PC-3 (cell line): Measurements from ENCODE around the gene CAMK2B. TPM values are rescaled to one million over a fixed set of nuclear protein-coding genes. Genes with fewer than 3 reads are reported as not detected.

ENCODE experiments used
- ATAC-seq: fragments of 200-7000 bp; cut with Tn5 transposase; 2 replicates; pipeline ENCODE4 v1.9.1; 2020; ENCODE audit warnings: mild to moderate bottlenecking, moderate library complexity
- BruUV-seq: library from RNA; stranded (reverse); fragments of 400-500 nt; replicated peaks from 2 replicates; lab custom pipeline; 2021; lab: Mats Ljungman, UMichigan
- CTCF ChIA-PET: fragments of 300-600 bp; sonication (Branson Sonifier 250); formaldehyde crosslinking; loops from one replicate; lab custom pipeline; 2022; ENCODE audit warnings: antibody characterized with exemption; lab: Charles Lee
- POLR2A ChIA-PET: fragments of 300-600 bp; sonication (Branson Sonifier 250); formaldehyde crosslinking; loops from one replicate; lab custom pipeline; 2022; ENCODE audit warnings: antibody characterized with exemption; ENCODE audit not compliant: unreplicated experiment; lab: Charles Lee
- DNase-seq: peaks from one replicate; pipeline ENCODE4 v3.0.0-alpha.2; 2015
- H2AFZ ChIP-seq: fragments of 300-600 bp; sonication (generic); 2 replicates; pipeline ENCODE4 v1.6.0; 2016; ENCODE audit warnings: antibody characterized with exemption, low read length
- H3F3A ChIP-seq: fragments of 300-600 bp; sonication (generic); one replicate; pipeline ENCODE4 v1.6.0; 2017; ENCODE audit warnings: antibody characterized with exemption, low read length, control low read depth, mild to moderate bottlenecking; ENCODE audit not compliant: unreplicated experiment
- H3K27ac ChIP-seq: fragments of 300-600 bp; sonication (generic); 2 replicates; pipeline ENCODE4 v1.5.1; 2016; ENCODE audit warnings: mild to moderate bottlenecking, low read length
- H3K27me3 ChIP-seq: fragments of 300-600 bp; sonication (generic); 2 replicates; pipeline ENCODE4 v1.6.1; 2016; ENCODE audit warnings: low read length, mixed read lengths
- H3K36me3 ChIP-seq: fragments of 300-600 bp; sonication (generic); 2 replicates; pipeline ENCODE4 v1.6.1; 2016; ENCODE audit warnings: low read depth, mixed run types, low read length, mixed read lengths
- H3K4me1 ChIP-seq: fragments of 300-600 bp; sonication (generic); 2 replicates; pipeline ENCODE4 v1.5.1; 2016; ENCODE audit warnings: low read length; ENCODE audit not compliant: insufficient read depth
- H3K4me2 ChIP-seq: fragments of 300-600 bp; sonication (generic); 2 replicates; pipeline ENCODE4 v1.6.0; 2016; ENCODE audit warnings: low read length
- H3K4me3 ChIP-seq: fragments of 300-600 bp; sonication (generic); 2 replicates; pipeline ENCODE4 v1.5.1; 2016; ENCODE audit warnings: mild to moderate bottlenecking, low read length, mixed read lengths
- H3K79me2 ChIP-seq: fragments of 300-600 bp; sonication (generic); 2 replicates; pipeline ENCODE4 v1.6.1; 2017; ENCODE audit warnings: low read length, mixed read lengths
- H3K9ac ChIP-seq: fragments of 300-600 bp; sonication (generic); 2 replicates; pipeline ENCODE4 v1.6.0; 2016; ENCODE audit warnings: mild to moderate bottlenecking, low read length
- H3K9me2 ChIP-seq: fragments of 300-600 bp; sonication (generic); replicated peaks from 2 replicates; pipeline ENCODE4 v1.6.1; 2016; ENCODE audit warnings: mixed run types, low read length, mixed read lengths
- H3K9me3 ChIP-seq: fragments of 300-600 bp; sonication (generic); 2 replicates; pipeline ENCODE4 v1.6.1; 2016; ENCODE audit warnings: low read length, mixed read lengths
- H4K20me1 ChIP-seq: fragments of 300-600 bp; sonication (generic); 2 replicates; pipeline ENCODE4 v1.6.1; 2016; ENCODE audit warnings: low read length, mixed read lengths
- EZH2 ChIP-seq: fragments of 300-600 bp; sonication (generic); IDR thresholded peaks from one replicate; pipeline ENCODE4 v1.6.1; 2017; ENCODE audit warnings: antibody characterized with exemption, mild to moderate bottlenecking, low read length; ENCODE audit not compliant: unreplicated experiment
- EZH2phosphoT487 ChIP-seq: fragments of 300-600 bp; sonication (generic); IDR thresholded peaks from 2 replicates; pipeline ENCODE4 v1.6.1; 2018; ENCODE audit warnings: mild to moderate bottlenecking, antibody characterized with exemption, low read length, borderline replicate concordance
- intact Hi-C: fragments of 100-400 bp; cut with micrococcal nuclease; formaldehyde crosslinking; loops from 2 replicates; pipeline ENCODE4 v1.9.0; 2023
- total RNA-seq: library from RNA; depleted of rRNA; stranded (reverse); fragments of >200 nt; gene quantifications from 2 replicates; pipeline ENCODE4 v1.2.3, GENCODE V29; 2014
- TF ChIP-seq, protein P1 (sequence below): fragments of 300-600 bp; sonication (generic); conservative IDR thresholded peaks from 2 replicates; pipeline ENCODE4 v1.5.1; 2017; ENCODE audit warnings: antibody characterized with exemption, low read depth, mild to moderate bottlenecking, low read length

CAMK2B gene
- total RNA-seq, 1 experiment from 2014 or later = 1.2 TPM

DNA sequence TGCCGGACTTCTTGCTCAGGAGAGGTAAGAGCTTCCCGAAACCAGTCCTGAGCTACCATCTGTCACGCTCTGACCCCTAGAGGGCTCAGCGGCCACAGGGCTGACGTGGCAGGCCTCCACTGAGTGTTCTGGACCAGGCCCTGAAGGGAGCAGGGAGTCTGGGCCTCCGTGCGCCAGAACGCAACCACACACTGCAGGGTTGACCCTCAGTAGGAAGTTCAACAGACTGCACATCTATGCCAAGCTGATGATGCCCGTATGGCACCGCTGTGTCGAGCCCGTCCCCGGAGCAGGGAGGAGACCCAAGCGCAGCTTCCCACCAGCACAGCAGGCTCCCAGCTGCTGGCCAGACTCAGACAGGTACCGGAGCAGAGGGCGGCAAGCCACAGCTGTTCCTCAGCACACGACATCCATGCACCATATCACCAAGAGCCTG lies 39.2 kb downstream of the CAMK2B start:
- no peaks in the 10 kb centered on the region for H3K9me2 ChIP-seq
- H3K79me2 ChIP-seq = no peaks in the 10 kb centered on the region
- no peaks in the 10 kb centered on the region for H3F3A ChIP-seq
- no peak for ATAC-seq
- no peaks in the 10 kb centered on the region for H3K36me3 ChIP-seq
- no peak overlapping the region for H3K4me2 ChIP-seq
- no TSS peak for BruUV-seq
- H3K4me1 ChIP-seq = no peaks in the 10 kb centered on the region
- H4K20me1 ChIP-seq = no peaks in the 10 kb centered on the region
- H3K9ac ChIP-seq = no peak overlapping the region
- no peak overlapping the region for H2AFZ ChIP-seq
- ChIA-PET POLR2A (no interaction called here), CTCF (interaction anchor here (0.6 kb wide), 1 partner anchor 46 kb away, joined by 3 read pairs; no protein-coding TSS in a partner anchor)
- H3K27me3 ChIP-seq = no peaks in the 10 kb centered on the region
- no peak for TF ChIP-seq EZH2phosphoT487
- TF ChIP-seq, protein P1, sequence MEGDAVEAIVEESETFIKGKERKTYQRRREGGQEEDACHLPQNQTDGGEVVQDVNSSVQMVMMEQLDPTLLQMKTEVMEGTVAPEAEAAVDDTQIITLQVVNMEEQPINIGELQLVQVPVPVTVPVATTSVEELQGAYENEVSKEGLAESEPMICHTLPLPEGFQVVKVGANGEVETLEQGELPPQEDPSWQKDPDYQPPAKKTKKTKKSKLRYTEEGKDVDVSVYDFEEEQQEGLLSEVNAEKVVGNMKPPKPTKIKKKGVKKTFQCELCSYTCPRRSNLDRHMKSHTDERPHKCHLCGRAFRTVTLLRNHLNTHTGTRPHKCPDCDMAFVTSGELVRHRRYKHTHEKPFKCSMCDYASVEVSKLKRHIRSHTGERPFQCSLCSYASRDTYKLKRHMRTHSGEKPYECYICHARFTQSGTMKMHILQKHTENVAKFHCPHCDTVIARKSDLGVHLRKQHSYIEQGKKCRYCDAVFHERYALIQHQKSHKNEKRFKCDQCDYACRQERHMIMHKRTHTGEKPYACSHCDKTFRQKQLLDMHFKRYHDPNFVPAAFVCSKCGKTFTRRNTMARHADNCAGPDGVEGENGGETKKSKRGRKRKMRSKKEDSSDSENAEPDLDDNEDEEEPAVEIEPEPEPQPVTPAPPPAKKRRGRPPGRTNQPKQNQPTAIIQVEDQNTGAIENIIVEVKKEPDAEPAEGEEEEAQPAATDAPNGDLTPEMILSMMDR = 0 out of 2 replicates have a peak, but pooled peaks have one; percentile 16
- H3K9me3 ChIP-seq = no peaks in the 10 kb centered on the region
- H3K27ac ChIP-seq = no peak overlapping the region
- intact Hi-C loops = no loop called here
- DNase-seq = no peak
- H3K4me3 ChIP-seq = no peak overlapping the region

DNA sequence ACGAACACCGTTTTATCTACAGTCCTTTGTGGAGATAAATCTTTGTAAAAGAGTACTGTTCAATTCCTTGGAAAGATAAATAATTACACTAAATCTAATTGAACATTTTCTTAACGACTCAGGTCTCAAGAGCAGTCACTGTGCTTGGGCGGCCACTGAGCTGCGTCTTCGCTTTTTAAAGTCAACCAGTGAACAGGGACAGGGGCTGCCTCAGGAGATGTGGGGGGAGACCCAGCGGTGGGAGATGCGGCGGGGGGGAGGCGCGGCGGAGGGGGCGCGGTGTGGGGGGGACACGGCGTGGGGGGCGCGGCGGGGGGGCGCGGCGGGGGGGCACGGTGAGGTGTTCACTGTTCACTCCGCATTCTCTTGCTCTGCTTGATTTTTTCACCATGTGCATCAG lies 39.8 kb downstream of the CAMK2B start:
- Histone ChIP-seq H3K36me3 (no peaks in the 10 kb centered on the region), H3K27ac (no peak overlapping the region), H3F3A (no peaks in the 10 kb centered on the region), H3K27me3 (no peaks in the 10 kb centered on the region), H2AFZ (no peak overlapping the region), H3K9me2 (no peaks in the 10 kb centered on the region), H3K4me2 (no peak overlapping the region), H3K9ac (no peak overlapping the region), H4K20me1 (no peaks in the 10 kb centered on the region), H3K79me2 (no peaks in the 10 kb centered on the region), H3K9me3 (no peaks in the 10 kb centered on the region), H3K4me1 (no peaks in the 10 kb centered on the region), H3K4me3 (no peak overlapping the region)
- POLR2A ChIA-PET = no interaction called here
- intact Hi-C loops = no loop called here
- CTCF ChIA-PET = interaction anchor here (0.6 kb wide), 1 partner anchor 45 kb away, joined by 3 read pairs; no protein-coding TSS in a partner anchor
- TF ChIP-seq EZH2 = no peak
- TF ChIP-seq, protein P1 = no peak
- TF ChIP-seq EZH2phosphoT487 = no peak
- ATAC-seq (no peak), DNase-seq (no peak)
- no TSS peak for BruUV-seq

DNA sequence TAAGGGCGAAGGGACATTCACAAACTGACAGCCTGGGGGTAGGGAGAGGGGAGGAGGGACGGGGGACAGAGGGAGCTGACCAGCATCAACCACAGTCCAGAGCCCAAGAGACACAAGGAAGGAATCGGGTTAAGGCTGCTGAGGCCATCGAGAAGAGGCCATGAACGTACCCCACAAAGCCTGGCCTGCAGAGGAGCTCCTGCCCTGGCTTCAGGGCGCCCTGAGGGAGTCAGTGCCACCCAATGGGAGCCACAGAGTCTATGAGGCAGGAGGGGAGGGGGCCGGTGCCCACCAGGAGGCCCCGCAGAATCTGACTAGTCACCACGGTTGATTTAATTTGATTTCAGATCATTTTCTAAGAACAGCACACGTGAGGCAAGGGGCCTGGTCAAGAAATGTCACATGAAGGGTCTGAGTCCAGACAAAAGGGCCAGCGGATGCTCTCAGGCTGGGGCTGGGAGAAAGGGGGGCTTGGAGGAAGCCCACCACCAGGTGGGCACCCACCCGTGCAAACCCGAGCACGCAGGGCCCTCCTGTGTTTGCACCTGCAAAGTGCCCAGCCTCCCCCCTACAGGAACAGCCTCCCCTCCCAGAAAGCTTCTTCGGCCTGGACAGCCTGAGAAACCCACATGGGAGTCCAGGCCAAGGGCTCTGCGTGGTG lies 40.4 kb downstream of the CAMK2B start:
- CTCF ChIA-PET = no interaction called here
- POLR2A ChIA-PET = no interaction called here

More for the DNA sequence above, 40.4 kb downstream of the CAMK2B start:
- Histone ChIP-seq H3K4me1 (no peaks in the 10 kb centered on the region), H3K4me3 (no peak overlapping the region), H3K9me3 (no peaks in the 10 kb centered on the region), H4K20me1 (no peaks in the 10 kb centered on the region), H3K4me2 (no peak overlapping the region), H3F3A (no peaks in the 10 kb centered on the region), H3K9ac (no peak overlapping the region), H3K27ac (no peak overlapping the region), H3K9me2 (no peaks in the 10 kb centered on the region), H2AFZ (no peak overlapping the region), H3K79me2 (no peaks in the 10 kb centered on the region), H3K27me3 (no peaks in the 10 kb centered on the region), H3K36me3 (no peaks in the 10 kb centered on the region)
- intact Hi-C loops = no loop called here
- DNase-seq = no peak
- TF ChIP-seq EZH2 (no peak), EZH2phosphoT487 (no peak)
- TF ChIP-seq, protein P1 = no peak
- ATAC-seq = no peak
- no TSS peak for BruUV-seq
